Esophagus muscularis mucosa (tissue), 4 donors: ENCODE measurements around the gene FXYD2. TPM values are rescaled to one million over a fixed set of nuclear protein-coding genes. Genes with fewer than 3 reads are reported as not detected.
A peak's percentile ranks its signal among the peaks of the same experiment; 100 is the strongest.

ENCODE experiments used
- DNase-seq: peaks from one replicate; pipeline ENCODE4 v3.0.0-alpha.2; 2017; ENCODE audit errors: extremely low spot score
- H3K27ac ChIP-seq, 4 donors: fragments of 200-600 bp; sonication (generic); replicated peaks in 1 of 4; 1 replicate in 3 of 4; 2 replicates in 1 of 4; pipeline ENCODE4 v1.5.1; 2016 to 2019; ENCODE audit warnings: mild to moderate bottlenecking in 1 of 4
- H3K27me3 ChIP-seq, 4 donors: fragments of 200-600 bp; sonication (generic); one replicate each; pipeline versions ENCODE4 v1.5.1 to v1.6.0; 2016 to 2019
- H3K36me3 ChIP-seq, 4 donors: fragments of 200-600 bp; sonication (generic); one replicate each; pipeline ENCODE4 v1.5.1; 2016 to 2019
- H3K4me1 ChIP-seq, 4 donors: fragments of 200-600 bp; sonication (generic); one replicate each; pipeline ENCODE4 v1.5.1; 2016 to 2019
- H3K4me3 ChIP-seq, 4 donors: fragments of 200-600 bp; sonication (generic); 1 replicate in 2 of 4; 2 replicates in 2 of 4; pipeline ENCODE4 v1.5.1; 2016 to 2019; ENCODE audit warnings: mild to moderate bottlenecking in 4 of 4, moderate library complexity in 1 of 4
- H3K9me3 ChIP-seq, 4 donors: fragments of 200-600 bp; sonication (generic); 1 replicate in 3 of 4; 2 replicates in 1 of 4; pipeline ENCODE4 v1.5.1; 2016 to 2019
- CTCF ChIP-seq, 3 experiments: fragments of 200-600 bp in 2 of 3; fragments of 450-650 bp in 1 of 3; sonication (generic) in 2 of 3; IDR thresholded peaks; one replicate each; pipeline ENCODE4 v1.5.1; 2017 to 2019; ENCODE audit warnings: antibody characterized with exemption in 3 of 3, mild to moderate bottlenecking in 2 of 3, moderate library complexity in 1 of 3
- EP300 ChIP-seq: sonication (generic); formaldehyde crosslinking; IDR thresholded peaks from one replicate; pipeline ENCODE4 v1.6.1; 2017; ENCODE audit warnings: antibody characterized with exemption
- POLR2A ChIP-seq: fragments of 450-650 bp; IDR thresholded peaks from one replicate; pipeline ENCODE4 v1.6.1; 2017; ENCODE audit warnings: antibody characterized with exemption, moderate library complexity, mild to moderate bottlenecking, low read depth
- POLR2AphosphoS5 ChIP-seq, 2 donors: sonication (generic); formaldehyde crosslinking; IDR thresholded peaks; one replicate each; pipeline ENCODE4 v1.6.1; 2017; ENCODE audit warnings: antibody characterized with exemption in 2 of 2
- WGBS: methylation state at CpG from one replicate; pipeline ENCODE4 v1.1.5; 2018; 5-methylcytosine and 5-hydroxymethylcytosine counted together
- intact Hi-C: fragments of 100-400 bp; cut with DNase I; formaldehyde crosslinking; loops from one replicate; pipeline ENCODE4 v1.15.1; 2023
- total RNA-seq, 4 donors: library from RNA; depleted of rRNA; stranded (reverse); fragments of >200 nt; gene quantifications; one replicate each; pipeline versions ENCODE4 v1.1.0 to v1.2.1, GENCODE V29; 2016

Gene FXYD2
- total RNA-seq, 4 donors from 2014 or later: 0.52 to 5.8 (median 3.7) TPM

- peaks cover 0 to 18% (median 0%) of the 10 kb centered on the region in 4 donors for H3K27me3 ChIP-seq
- no peak for DNase-seq
- no peak overlapping the region for H3K4me3 ChIP-seq
- no peaks in the 10 kb centered on the region for H3K9me3 ChIP-seq
- no peaks in the 10 kb centered on the region for H3K36me3 ChIP-seq
- intact Hi-C loops: no loop called here
- TF ChIP-seq CTCF (IDR thresholded peaks at IDR 0.05) (no peak), POLR2A (no peak), EP300 (no peak), POLR2AphosphoS5 (IDR thresholded peaks at IDR 0.05) (no peak)
- WGBS: 92% methylated on average over 11 of the region's 11 CpGs
- H3K4me1 ChIP-seq: peaks cover 30 to 73% (median 65%) of the 10 kb centered on the region in 4 donors
- no peak overlapping the region for H3K27ac ChIP-seq
These were observed 4.5 kb downstream of the FXYD2 start for GRCh38 chr11:117820071-117820470.

- no peak overlapping the region for H3K27ac ChIP-seq
- no peak for TF ChIP-seq EP300
- TF ChIP-seq CTCF (IDR thresholded peaks at IDR 0.05): peak in 2 of 3 experiments; percentile 31 to 41
- DNase-seq: no peak
- no peaks in the 10 kb centered on the region for H3K9me3 ChIP-seq
- peaks cover 0 to 18% (median 0%) of the 10 kb centered on the region in 4 donors for H3K27me3 ChIP-seq
- H3K36me3 ChIP-seq: no peaks in the 10 kb centered on the region
- 69% methylated on average over 7 of the region's 10 CpGs for WGBS
- intact Hi-C loops: loop anchor here (5.0 kb wide), 2 partner anchors 377 to 392 kb away; no protein-coding TSS in a partner anchor
- H3K4me3 ChIP-seq: no peak overlapping the region
- peaks cover 27 to 73% (median 65%) of the 10 kb centered on the region in 4 donors for H3K4me1 ChIP-seq
These were observed 5.2 kb downstream of the FXYD2 start for GRCh38 chr11:117819096-117820040.

GRCh38 chr11:117818041-117818873 is 6.3 kb downstream of the FXYD2 start:
- H3K27me3 ChIP-seq: peaks cover 0 to 18% (median 0%) of the 10 kb centered on the region in 4 donors
- TF ChIP-seq POLR2A (no peak), POLR2AphosphoS5 (IDR thresholded peaks at IDR 0.05) (no peak), CTCF (IDR thresholded peaks at IDR 0.05) (no peak), EP300 (no peak)
- intact Hi-C loops: loop anchor here (5.0 kb wide), 2 partner anchors 376 to 391 kb away; no protein-coding TSS in a partner anchor
- no peak overlapping the region for H3K4me3 ChIP-seq
- peak overlapping the region in 1 of 4 donors; percentile 66 for H3K27ac ChIP-seq
- peaks cover 16 to 63% (median 56%) of the 10 kb centered on the region in 4 donors for H3K4me1 ChIP-seq
- H3K36me3 ChIP-seq: no peaks in the 10 kb centered on the region
- no peaks in the 10 kb centered on the region for H3K9me3 ChIP-seq
- DNase-seq: no peak
- WGBS: 53% methylated on average over 7 of the region's 9 CpGs

- Histone ChIP-seq H3K4me1 (peaks cover 16 to 56% (median 49%) of the 10 kb centered on the region in 4 donors), H3K9me3 (no peaks in the 10 kb centered on the region), H3K36me3 (no peaks in the 10 kb centered on the region), H3K27ac (peak overlapping the region; percentile 41 to 66 (median 56)), H3K4me3 (peak overlapping the region in 3 of 4 donors; percentile 8 to 36 (median 33)), H3K27me3 (peaks cover 0 to 14% (median 0%) of the 10 kb centered on the region in 4 donors)
- intact Hi-C loops: loop anchor here (5.0 kb wide), 2 partner anchors 375 to 390 kb away; no protein-coding TSS in a partner anchor
- TF ChIP-seq CTCF (IDR thresholded peaks at IDR 0.05): peak in 2 of 3 experiments; percentile 97 to 99
- TF ChIP-seq POLR2AphosphoS5 (IDR thresholded peaks at IDR 0.05): peak; percentile 42 to 47
- no peak for TF ChIP-seq EP300
- 14% methylated on average over 16 of the region's 19 CpGs for WGBS
- peak; percentile 98 for DNase-seq
These were observed 7.0 kb downstream of the FXYD2 start for GRCh38 chr11:117817368-117818040.
